ENCODE results near the gene ZCCHC8. TPM values are rescaled to one million over a fixed set of nuclear protein-coding genes. Genes with fewer than 3 reads are reported as not detected.
"Not testable (repeated sequence)": the region's sequence is repeated elsewhere in the genome, so short reads cannot be mapped to it uniquely, and the experiment has no call there.

Gene ZCCHC8
- total and polyA plus RNA-seq, 2 donors (not counting 1 experiment from before 2014, with no cell fraction given) = 10.9 to 23.8 TPM

- peak overlapping the region; percentile 99 for H3K27ac ChIP-seq (ENCODE audit: insufficient read depth, low read length)
- peak overlapping the region; percentile 99 for H3K9ac ChIP-seq (ENCODE audit: insufficient read depth, low read length)
- no peaks in the 10 kb centered on the region for H3K4me1 ChIP-seq (ENCODE audit: control insufficient read depth, extremely low read depth, insufficient read depth, low read length)
- peak overlapping the region; percentile 61 to 96 (median 86) for H3K4me3 ChIP-seq (replicated peaks in 1 of 4; ENCODE audit: control extremely low read depth in 1 of 4, insufficient read depth in 1 of 4, low read depth in 3 of 4, low read length in 4 of 4)
- H3K4me2 ChIP-seq (ENCODE audit: extremely low read depth, insufficient read depth, low read length) = peak overlapping the region; percentile 49
- DNase-seq (ENCODE audit: low read depth in 2 of 2) = peak; percentile 67 to 80
- H2AFZ ChIP-seq (ENCODE audit: low read length) = peak overlapping the region; percentile 95
- no peaks in the 10 kb centered on the region for H3K27me3 ChIP-seq (ENCODE audit: control insufficient read depth, insufficient read depth, low read length)
- no peaks in the 10 kb centered on the region for H3K36me3 ChIP-seq (ENCODE audit: control insufficient read depth, insufficient read depth, low read length)
- no peaks in the 10 kb centered on the region for H3K9me3 ChIP-seq (ENCODE audit: control insufficient read depth, insufficient read depth, low read depth, low read length)
- peaks cover 32% of the 10 kb centered on the region for H3K79me2 ChIP-seq (ENCODE audit: control insufficient read depth, insufficient read depth, low read length)
- TF ChIP-seq EZH2 (IDR thresholded peaks at IDR 0.05; ENCODE audit: low read length, missing control alignments) (no peak), CTCF (conservative IDR thresholded peaks at IDR 0.05 in 1 of 2, IDR thresholded peaks at IDR 0.05 in 1 of 2; ENCODE audit: low read depth in 1 of 2, low read length in 2 of 2) (no peak)
- no peaks in the 10 kb centered on the region for H4K20me1 ChIP-seq (ENCODE audit: control insufficient read depth, extremely low read depth, insufficient read depth, low read length)
Measured at GRCh38 chr12:122499991-122500684, 594 bp downstream of the ZCCHC8 start.

- Histone ChIP-seq H4K20me1 (ENCODE audit: control insufficient read depth, extremely low read depth, insufficient read depth, low read length) (no peaks in the 10 kb centered on the region), H3K4me2 (ENCODE audit: extremely low read depth, insufficient read depth, low read length) (no peak overlapping the region), H3K9me3 (ENCODE audit: control insufficient read depth, insufficient read depth, low read depth, low read length) (no peaks in the 10 kb centered on the region), H3K36me3 (ENCODE audit: control insufficient read depth, insufficient read depth, low read length) (peaks cover 5% of the 10 kb centered on the region), H3K27ac (ENCODE audit: insufficient read depth, low read length) (no peak overlapping the region), H3K4me1 (ENCODE audit: control insufficient read depth, extremely low read depth, insufficient read depth, low read length) (no peaks in the 10 kb centered on the region), H3K9ac (ENCODE audit: insufficient read depth, low read length) (no peak overlapping the region), H3K4me3 (replicated peaks in 1 of 4; ENCODE audit: control extremely low read depth in 1 of 4, insufficient read depth in 1 of 4, low read depth in 3 of 4, low read length in 4 of 4) (no peak overlapping the region), H2AFZ (ENCODE audit: low read length) (no peak overlapping the region), H3K27me3 (ENCODE audit: control insufficient read depth, insufficient read depth, low read length) (no peaks in the 10 kb centered on the region), H3K79me2 (ENCODE audit: control insufficient read depth, insufficient read depth, low read length) (peaks cover 34% of the 10 kb centered on the region)
- no peak for DNase-seq (ENCODE audit: low read depth in 2 of 2)
- no peak for TF ChIP-seq CTCF (conservative IDR thresholded peaks at IDR 0.05 in 1 of 2, IDR thresholded peaks at IDR 0.05 in 1 of 2; ENCODE audit: low read depth in 1 of 2, low read length in 2 of 2)
Measured at GRCh38 chr12:122495258-122495657, 5.5 kb downstream of the ZCCHC8 start.

- not testable (repeated sequence) for H4K20me1 ChIP-seq (ENCODE audit: control insufficient read depth, extremely low read depth, insufficient read depth, low read length); H3K9me3 ChIP-seq (ENCODE audit: control insufficient read depth, insufficient read depth, low read depth, low read length); H3K4me2 ChIP-seq (ENCODE audit: extremely low read depth, insufficient read depth, low read length); H3K27me3 ChIP-seq (ENCODE audit: control insufficient read depth, insufficient read depth, low read length); H3K36me3 ChIP-seq (ENCODE audit: control insufficient read depth, insufficient read depth, low read length); H2AFZ ChIP-seq (ENCODE audit: low read length); H3K4me3 ChIP-seq (replicated peaks in 1 of 4; ENCODE audit: control extremely low read depth in 1 of 4, insufficient read depth in 1 of 4, low read depth in 3 of 4, low read length in 4 of 4); H3K4me1 ChIP-seq (ENCODE audit: control insufficient read depth, extremely low read depth, insufficient read depth, low read length); DNase-seq (ENCODE audit: low read depth in 2 of 2); H3K27ac ChIP-seq (ENCODE audit: insufficient read depth, low read length); H3K9ac ChIP-seq (ENCODE audit: insufficient read depth, low read length)
- peaks cover 17% of the 10 kb centered on the region for H3K79me2 ChIP-seq (ENCODE audit: control insufficient read depth, insufficient read depth, low read length)
Measured at GRCh38 chr12:122493222-122493621, 7.5 kb downstream of the ZCCHC8 start.

Data from fibroblast of lung (primary cell).